ENCODE measurements around the gene RPP14.

Gene RPP14

DNA sequence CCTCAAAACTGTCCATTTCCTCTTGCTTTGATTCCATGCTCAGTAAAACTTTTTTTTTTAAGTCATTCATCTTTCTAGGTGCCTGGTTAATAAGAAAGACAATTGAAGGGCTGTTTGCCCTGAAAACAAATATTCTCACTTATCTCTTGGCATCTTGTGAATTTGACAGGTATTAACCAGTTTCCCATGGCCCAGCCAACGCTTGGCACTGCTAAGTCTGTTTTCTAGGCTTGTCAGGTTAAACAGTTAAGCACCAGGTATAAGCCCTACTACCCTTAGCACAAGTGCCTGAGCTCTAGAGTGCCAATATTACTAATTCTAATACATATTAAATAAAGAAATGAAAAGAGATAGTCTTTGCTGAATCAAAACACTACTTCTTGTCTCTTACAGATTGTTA is 63.0 kb downstream of the RPP14 start:
- no peak for DNase-seq (ENCODE audit: low read depth)
- TF ChIP-seq MYC (IDR thresholded peaks at IDR 0.05; ENCODE audit: low read depth, low read length) (no peak), POLR2A (IDR thresholded peaks at IDR 0.05; ENCODE audit: extremely low read depth, insufficient read length) (no peak)
- TF ChIP-seq, protein P1, sequence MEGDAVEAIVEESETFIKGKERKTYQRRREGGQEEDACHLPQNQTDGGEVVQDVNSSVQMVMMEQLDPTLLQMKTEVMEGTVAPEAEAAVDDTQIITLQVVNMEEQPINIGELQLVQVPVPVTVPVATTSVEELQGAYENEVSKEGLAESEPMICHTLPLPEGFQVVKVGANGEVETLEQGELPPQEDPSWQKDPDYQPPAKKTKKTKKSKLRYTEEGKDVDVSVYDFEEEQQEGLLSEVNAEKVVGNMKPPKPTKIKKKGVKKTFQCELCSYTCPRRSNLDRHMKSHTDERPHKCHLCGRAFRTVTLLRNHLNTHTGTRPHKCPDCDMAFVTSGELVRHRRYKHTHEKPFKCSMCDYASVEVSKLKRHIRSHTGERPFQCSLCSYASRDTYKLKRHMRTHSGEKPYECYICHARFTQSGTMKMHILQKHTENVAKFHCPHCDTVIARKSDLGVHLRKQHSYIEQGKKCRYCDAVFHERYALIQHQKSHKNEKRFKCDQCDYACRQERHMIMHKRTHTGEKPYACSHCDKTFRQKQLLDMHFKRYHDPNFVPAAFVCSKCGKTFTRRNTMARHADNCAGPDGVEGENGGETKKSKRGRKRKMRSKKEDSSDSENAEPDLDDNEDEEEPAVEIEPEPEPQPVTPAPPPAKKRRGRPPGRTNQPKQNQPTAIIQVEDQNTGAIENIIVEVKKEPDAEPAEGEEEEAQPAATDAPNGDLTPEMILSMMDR (IDR thresholded peaks at IDR 0.05; ENCODE audit: low read depth, low read length), result no peak
- TF ChIP-seq, protein P2, sequence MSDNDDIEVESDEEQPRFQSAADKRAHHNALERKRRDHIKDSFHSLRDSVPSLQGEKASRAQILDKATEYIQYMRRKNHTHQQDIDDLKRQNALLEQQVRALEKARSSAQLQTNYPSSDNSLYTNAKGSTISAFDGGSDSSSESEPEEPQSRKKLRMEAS (IDR thresholded peaks at IDR 0.05; ENCODE audit: low read depth, low read length), result no peak
- H3K4me3 ChIP-seq (ENCODE audit: low read depth, low read length), result no peak overlapping the region

Data from NB4 (cell line).